Mesodermal cell (in vitro differentiated cells): Measurements from ENCODE around the gene FAM13C.
"Not testable (repeated sequence)": the region's sequence is repeated elsewhere in the genome, so short reads cannot be mapped to it uniquely, and the experiment has no call there.

Source experiments
- H3K27ac ChIP-seq: 2 replicates; pipeline ENCODE4 v1.7.0; 2013; ENCODE audit warnings: mild to moderate bottlenecking, low read depth, low read length, moderate library complexity; ENCODE audit not compliant: severe bottlenecking
- H3K36me3 ChIP-seq: 2 replicates; pipeline ENCODE4 v1.7.1; 2013; ENCODE audit warnings: mild to moderate bottlenecking, low read length, moderate library complexity; ENCODE audit not compliant: control insufficient read depth, insufficient read depth
- H3K4me1 ChIP-seq: one replicate; pipeline ENCODE4 v1.7.1; 2013; ENCODE audit warnings: mild to moderate bottlenecking, low read length; ENCODE audit not compliant: insufficient read depth, control insufficient read depth, poor library complexity, severe bottlenecking
- H3K4me3 ChIP-seq: 2 replicates; pipeline ENCODE4 v1.7.0; 2013; ENCODE audit warnings: low read length, control low read depth, mild to moderate bottlenecking; ENCODE audit not compliant: insufficient read depth, poor library complexity, severe bottlenecking; ENCODE audit errors: extremely low read depth
- H3K9me3 ChIP-seq: 2 replicates; pipeline ENCODE4 v1.7.1; 2013; ENCODE audit warnings: mild to moderate bottlenecking, low read length, moderate library complexity; ENCODE audit not compliant: control insufficient read depth
- WGBS, 2 experiments: methylation state at CpG; one replicate each; pipeline ENCODE4 v1.1.5; 2013; ENCODE audit warnings: missing lambda C conversion rate in 2 of 2; ENCODE audit not compliant: insufficient coverage in 2 of 2; 5-methylcytosine and 5-hydroxymethylcytosine counted together

Gene FAM13C

DNA sequence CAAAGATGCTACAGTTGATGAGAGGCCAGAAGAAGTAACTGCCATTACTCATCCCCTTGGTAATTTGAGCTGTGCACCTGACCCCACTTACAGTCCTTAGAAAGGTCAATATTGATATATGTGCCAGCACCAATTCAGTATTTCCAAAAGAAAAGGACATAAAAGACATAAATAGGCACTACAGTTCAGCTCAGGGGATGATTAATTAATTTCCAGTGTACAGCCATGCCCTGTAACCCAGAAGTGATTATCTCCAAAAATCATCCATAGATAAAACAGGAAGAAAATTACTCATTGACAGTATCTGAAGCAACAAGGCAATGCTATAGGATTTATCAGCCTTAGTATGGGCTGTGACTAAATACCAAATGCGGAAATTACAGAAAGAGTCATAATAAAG, 103.5 kb downstream of the FAM13C start:
- 80% methylated on average over 1 of the region's 1 CpG; no CpG with 5 or more reads in 1 of the 2 experiments for WGBS, 2 experiments
- no peak overlapping the region for H3K4me3 ChIP-seq

DNA sequence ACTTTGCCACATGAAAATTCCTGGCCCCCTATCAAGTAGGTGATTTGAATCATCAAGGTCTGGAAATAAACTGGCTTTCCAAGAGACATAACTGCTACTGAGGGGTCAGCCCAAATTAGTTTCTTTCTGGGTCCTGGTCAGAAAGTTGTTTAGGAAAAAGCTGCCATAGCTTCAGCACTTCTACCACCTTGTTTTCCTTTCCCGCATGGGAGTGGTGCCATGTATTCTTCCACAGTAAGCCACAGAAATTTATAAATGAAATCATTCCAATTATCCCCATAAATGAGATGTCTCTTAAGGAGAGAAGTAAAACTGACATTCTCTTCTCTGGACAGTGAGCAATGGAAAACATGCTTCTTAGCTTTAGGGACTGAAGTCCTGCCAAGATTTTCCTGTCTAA, 105.1 kb downstream of the FAM13C start:
- H3K27ac ChIP-seq: no peak overlapping the region
- no peaks in the 10 kb centered on the region for H3K9me3 ChIP-seq
- H3K4me3 ChIP-seq: no peak overlapping the region
- WGBS, 2 experiments: 100% methylated on average over 1 of the region's 1 CpG; no CpG with 5 or more reads in 1 of the 2 experiments
- no peaks in the 10 kb centered on the region for H3K4me1 ChIP-seq
- no peaks in the 10 kb centered on the region for H3K36me3 ChIP-seq

More for the DNA sequence above, 103.5 kb downstream of the FAM13C start:
- no peaks in the 10 kb centered on the region for H3K36me3 ChIP-seq
- no peaks in the 10 kb centered on the region for H3K9me3 ChIP-seq
- no peak overlapping the region for H3K27ac ChIP-seq
- H3K4me1 ChIP-seq: no peaks in the 10 kb centered on the region

DNA sequence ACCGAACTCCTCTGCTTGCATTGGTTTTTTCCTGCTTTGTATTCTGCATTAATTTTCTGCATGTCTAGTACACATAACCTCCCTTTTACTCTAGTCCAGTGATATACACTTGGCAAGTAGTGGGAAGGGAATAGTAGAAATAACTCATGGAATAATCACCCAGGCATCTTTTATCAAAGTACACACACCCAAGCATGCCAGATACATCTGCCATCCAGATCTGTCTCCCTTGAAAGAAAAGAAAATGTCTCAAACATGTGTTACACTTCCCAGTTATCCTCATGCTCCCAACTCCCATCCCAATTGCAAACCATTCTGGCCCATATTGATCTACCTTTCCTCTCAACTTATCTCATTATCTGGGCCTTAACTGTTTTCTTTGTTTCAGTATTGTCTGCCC, 106.9 kb downstream of the FAM13C start:
- Histone ChIP-seq H3K36me3 (no peaks in the 10 kb centered on the region), H3K4me3 (no peak overlapping the region), H3K27ac (no peak overlapping the region), H3K9me3 (no peaks in the 10 kb centered on the region), H3K4me1 (no peaks in the 10 kb centered on the region)
- WGBS, 2 experiments: 80% methylated on average over 1 of the region's 1 CpG; no CpG with 5 or more reads in 1 of the 2 experiments

DNA sequence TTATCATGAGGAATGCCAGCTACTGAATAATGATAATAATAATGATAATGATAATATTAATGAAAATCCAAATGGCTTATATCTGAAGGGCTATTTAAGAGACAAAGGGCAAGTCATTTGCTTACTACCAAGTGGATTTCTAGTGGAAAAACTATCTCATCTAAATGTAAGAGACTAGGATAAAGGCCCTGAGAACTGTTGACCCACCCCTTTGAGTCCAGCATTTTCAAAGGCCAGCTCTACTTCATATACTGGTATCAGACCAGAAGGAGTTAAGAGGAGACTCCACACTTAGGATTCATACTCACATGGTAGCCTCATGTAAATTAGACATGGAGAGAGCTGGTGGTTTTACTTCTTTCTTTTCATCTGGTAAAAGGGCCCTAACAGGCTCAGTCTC, 109.9 kb downstream of the FAM13C start:
- Histone ChIP-seq H3K27ac (no peak overlapping the region), H3K4me3 (no peak overlapping the region), H3K4me1 (no peaks in the 10 kb centered on the region), H3K9me3 (no peaks in the 10 kb centered on the region), H3K36me3 (no peaks in the 10 kb centered on the region)

DNA sequence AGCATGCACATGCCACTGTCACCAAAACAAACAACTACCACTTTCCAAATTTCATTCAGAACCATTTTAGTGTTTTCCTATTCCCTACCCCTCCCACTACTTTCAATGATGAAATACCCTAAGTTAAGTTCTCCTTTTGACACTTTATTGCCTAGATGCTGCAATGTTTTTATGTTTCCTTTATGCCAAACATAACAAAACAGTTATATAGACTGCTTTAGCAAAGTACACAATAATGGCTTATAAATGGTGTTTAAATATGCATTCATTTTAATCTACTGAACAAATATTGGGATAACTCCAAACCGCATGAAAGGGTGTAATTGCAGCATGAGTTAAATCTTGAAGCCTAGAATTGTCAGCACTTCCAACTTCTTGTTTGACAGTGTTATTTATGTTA, 116.7 kb downstream of the FAM13C start:
- Histone ChIP-seq H3K27ac (no peak overlapping the region), H3K36me3 (no peaks in the 10 kb centered on the region), H3K4me3 (no peak overlapping the region), H3K9me3 (no peaks in the 10 kb centered on the region), H3K4me1 (no peaks in the 10 kb centered on the region)
- WGBS, 2 experiments: no CpG with 5 or more reads among the region's 1 CpG

DNA sequence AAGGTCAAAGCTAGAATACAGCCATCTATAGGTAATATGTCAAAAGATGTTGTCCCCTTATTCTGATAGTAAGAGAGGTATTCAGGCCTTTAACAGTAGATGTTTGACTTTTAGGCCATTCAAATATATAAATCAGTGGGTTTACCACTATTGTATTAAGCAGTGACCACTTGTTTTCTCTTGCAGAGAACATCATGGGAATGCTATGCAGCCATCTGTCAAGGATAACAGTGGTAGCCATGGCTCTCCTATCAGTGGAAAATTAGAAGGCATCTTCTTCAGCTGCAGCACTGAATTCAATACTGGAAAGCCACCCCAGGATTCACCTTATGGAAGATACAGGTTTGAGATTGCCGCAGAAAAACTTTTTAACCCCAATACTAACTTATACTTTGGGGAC, 117.5 kb downstream of the FAM13C start:
- Histone ChIP-seq H3K9me3 (no peaks in the 10 kb centered on the region), H3K4me1 (no peaks in the 10 kb centered on the region), H3K36me3 (no peaks in the 10 kb centered on the region), H3K27ac (no peak overlapping the region), H3K4me3 (no peak overlapping the region)
- WGBS, 2 experiments: no CpG with 5 or more reads among the region's 1 CpG

DNA sequence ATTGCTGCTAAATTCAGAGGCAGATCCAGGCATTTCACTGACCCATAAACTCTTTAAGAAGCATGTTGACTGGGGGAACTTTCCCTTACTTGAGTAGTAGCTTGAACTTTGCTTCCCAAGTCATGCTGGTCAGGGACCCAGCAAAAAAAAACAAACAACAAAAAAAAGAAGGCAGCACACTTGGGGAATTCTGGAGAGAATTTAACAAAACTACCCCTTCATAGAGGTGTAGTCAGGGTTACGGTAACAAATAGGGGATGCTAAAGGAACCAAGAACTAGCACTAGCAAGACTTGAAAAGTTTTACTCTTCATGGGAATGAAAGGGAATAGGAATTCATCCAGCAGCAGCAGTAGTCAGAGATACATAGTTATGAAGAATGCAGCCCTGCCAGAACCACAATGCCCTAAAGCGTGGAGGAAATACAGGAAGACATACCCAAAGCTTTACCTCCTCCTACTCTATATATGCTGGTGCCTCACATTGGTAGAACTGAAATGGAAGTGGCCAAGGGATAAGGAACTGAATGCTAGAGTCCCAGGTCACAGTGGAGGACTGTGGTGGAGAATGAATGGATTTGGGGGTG, 118.6 kb downstream of the FAM13C start:
- no peaks in the 10 kb centered on the region for H3K4me1 ChIP-seq
- no peak overlapping the region for H3K4me3 ChIP-seq
- 100% methylated on average over 1 of the region's 2 CpGs; no CpG with 5 or more reads in 1 of the 2 experiments for WGBS, 2 experiments
- H3K36me3 ChIP-seq: no peaks in the 10 kb centered on the region
- no peaks in the 10 kb centered on the region for H3K9me3 ChIP-seq
- H3K27ac ChIP-seq: no peak overlapping the region

DNA sequence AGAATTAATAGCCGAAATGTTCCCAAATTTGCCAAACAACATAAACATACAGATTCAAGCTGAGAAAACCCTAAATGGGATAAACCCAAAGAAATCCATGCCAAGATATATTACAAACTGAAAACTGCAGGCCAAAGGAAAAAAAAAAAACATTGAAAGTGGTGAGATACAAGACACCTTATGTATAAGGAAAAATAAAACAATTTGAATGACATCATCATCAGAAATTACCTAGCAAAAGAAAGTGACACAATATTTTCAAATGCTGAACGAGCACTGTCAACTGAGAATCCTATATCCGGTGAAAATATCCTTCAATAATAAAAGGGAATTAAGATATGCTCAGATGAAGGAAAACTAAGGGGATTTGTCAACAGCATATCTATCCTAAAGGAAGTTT, 119.4 kb downstream of the FAM13C start:
- Histone ChIP-seq H3K36me3 (no peaks in the 10 kb centered on the region), H3K27ac (no peak overlapping the region), H3K4me1 (no peaks in the 10 kb centered on the region), H3K9me3 (no peaks in the 10 kb centered on the region), H3K4me3 (no peak overlapping the region)
- no CpG with 5 or more reads among the region's 3 CpGs for WGBS, 2 experiments

DNA sequence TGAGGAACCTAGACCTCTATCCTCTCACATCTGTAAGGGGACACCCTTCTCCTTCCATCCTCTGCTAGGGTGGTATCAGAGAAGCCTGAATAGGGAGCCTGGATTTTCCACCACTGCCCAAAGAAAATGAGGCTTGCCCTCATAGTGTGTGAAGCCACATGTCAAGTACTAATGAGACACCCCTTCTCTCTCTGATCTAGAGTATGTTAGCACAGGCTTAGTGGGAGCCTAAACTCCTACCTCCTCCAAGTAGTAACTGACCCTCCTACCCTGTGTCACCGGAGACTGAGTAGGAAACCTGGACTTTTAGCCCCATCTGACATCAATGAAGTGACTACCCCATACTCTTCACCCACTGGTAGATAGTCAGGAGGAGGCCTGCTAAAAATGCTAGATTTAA, 120.3 kb downstream of the FAM13C start:
- Histone ChIP-seq H3K36me3 (no peaks in the 10 kb centered on the region), H3K9me3 (no peaks in the 10 kb centered on the region), H3K4me3 (no peak overlapping the region), H3K27ac (no peak overlapping the region), H3K4me1 (no peaks in the 10 kb centered on the region)
- WGBS, 2 experiments: no CpG with 5 or more reads among the region's 1 CpG

DNA sequence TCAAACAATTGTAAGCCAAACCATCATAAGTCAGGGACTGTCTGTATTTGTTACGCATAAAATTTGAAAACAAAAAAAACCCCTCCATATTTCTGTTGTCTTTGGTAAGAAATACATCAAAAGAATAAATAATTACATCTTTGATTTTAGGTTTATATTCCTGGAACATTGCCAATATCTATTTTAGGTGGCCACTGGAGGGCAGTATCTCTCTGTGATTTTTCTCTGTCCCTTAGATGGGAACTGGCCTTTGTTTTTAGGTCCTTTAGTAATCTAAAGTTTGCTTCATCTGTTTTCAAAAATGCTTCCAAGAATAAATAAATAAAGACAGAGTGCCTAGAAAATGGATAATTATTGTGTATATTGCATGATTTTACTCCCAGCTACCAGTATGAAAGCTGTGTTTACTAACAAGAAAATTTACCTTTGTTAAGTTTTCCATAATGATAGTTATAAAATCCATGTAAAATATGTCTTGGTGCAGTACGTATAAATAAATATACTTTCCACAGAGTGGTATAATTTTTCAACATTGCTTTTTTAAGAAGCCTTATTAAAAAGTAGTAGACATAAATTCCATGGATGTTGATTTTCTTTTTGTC, 121.7 kb downstream of the FAM13C start:
- Histone ChIP-seq H3K36me3 (no peaks in the 10 kb centered on the region), H3K27ac (no peak overlapping the region), H3K9me3 (no peaks in the 10 kb centered on the region), H3K4me1 (no peaks in the 10 kb centered on the region), H3K4me3 (no peak overlapping the region)
- WGBS, 2 experiments: no CpG with 5 or more reads among the region's 2 CpGs

DNA sequence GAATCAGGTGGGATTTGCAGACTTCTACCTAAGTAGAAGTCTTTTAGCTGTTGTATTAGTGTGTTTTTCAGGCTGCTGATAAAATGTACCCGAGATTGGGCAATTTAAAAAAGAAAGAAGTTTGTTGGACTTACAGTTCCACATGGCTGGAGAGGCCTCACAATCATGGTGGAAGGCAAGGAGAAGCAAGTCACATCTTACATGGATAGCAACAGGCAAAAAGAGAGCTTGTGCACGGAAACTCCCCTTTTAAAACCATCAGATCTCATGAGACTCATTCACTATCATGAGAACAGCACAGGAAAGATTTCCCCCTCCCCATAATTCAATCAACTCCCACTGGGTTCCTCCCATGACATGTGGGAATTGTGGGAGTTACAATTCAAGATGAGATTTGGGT, 123.2 kb downstream of the FAM13C start:
- not testable (repeated sequence) for H3K36me3 ChIP-seq, H3K9me3 ChIP-seq, H3K4me3 ChIP-seq, H3K4me1 ChIP-seq, H3K27ac ChIP-seq
- 100% methylated on average over 1 of the region's 2 CpGs; no CpG with 5 or more reads in 1 of the 2 experiments for WGBS, 2 experiments
